Measurements from ENCODE around the gene SLC39A5. TPM values are rescaled to one million over a fixed set of nuclear protein-coding genes. Genes with fewer than 3 reads are reported as not detected.

The SLC39A5 gene
- total and polyA plus RNA-seq, 2 donors (not counting 1 experiment from before 2014, with no cell fraction given) = 0.69 to 0.97 TPM

DNA sequence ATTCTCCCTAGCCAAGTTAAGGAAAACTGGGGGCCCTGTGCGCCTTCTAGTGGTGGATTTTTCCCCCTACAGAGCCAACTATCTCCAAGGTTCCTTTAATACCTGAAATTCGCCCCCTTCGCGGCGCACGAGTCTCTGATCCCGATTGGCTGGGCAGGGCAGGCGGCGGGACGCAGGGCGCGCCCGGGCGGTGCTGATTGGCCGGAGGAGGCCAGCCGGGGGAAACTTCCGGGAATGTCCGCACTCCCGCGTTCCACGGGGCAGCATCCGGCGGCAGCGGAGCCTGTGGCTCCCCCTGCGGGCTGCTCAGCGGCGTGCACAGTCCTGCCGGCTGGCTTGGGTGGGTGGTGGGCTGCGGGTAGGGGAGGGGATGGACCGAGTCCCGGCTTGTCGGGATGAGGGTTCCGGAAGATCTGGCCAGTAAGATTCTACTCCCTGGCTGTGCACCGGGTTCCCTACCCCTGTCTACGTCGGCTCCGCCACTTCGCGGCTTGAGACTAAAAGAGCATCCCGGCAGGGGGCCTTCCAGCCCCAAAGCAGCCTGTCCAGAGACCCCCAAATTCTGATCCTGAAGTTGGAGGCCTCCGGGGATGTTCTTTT lies 5.6 kb upstream of the SLC39A5 start, which contains the start of gene NABP2:
Gene NABP2 (plus strand): TSS at position 241 of the 600 bp plus-strand sequence. CDS start 515 bp downstream, outside the sequence.
- POLR2A ChIA-PET = no interaction called here
- Histone ChIP-seq H3K36me3 (replicated peaks in 1 of 2; ENCODE audit: control extremely low read depth in 1 of 2, control insufficient read depth in 1 of 2, extremely low read depth in 1 of 2, insufficient read depth in 2 of 2, low read length in 1 of 2) (peaks cover 0 to 1% of the 10 kb centered on the region in 2 experiments), H3K4me1 (ENCODE audit: control insufficient read depth in 2 of 2, insufficient read depth in 2 of 2, low read length in 2 of 2) (peaks cover 26 to 48% of the 10 kb centered on the region in 2 donors), H2AFZ (ENCODE audit: insufficient read depth, low read depth, low read length, poor library complexity, severe bottlenecking) (peak within 1 kb of the TSS; percentile 90), H3K9ac (ENCODE audit: low read length) (peak within 1 kb of the TSS; percentile 68), H3K4me2 (replicated peaks; ENCODE audit: low read depth, low read length, poor library complexity, severe bottlenecking) (peak within 1 kb of the TSS; percentile 82), H3K27ac (ENCODE audit: low read length in 2 of 2) (peak within 1 kb of the TSS; percentile 53 to 79), H3K4me3 (ENCODE audit: control extremely low read depth in 1 of 5, extremely low read depth in 1 of 5, insufficient read depth in 1 of 5, low read depth in 2 of 5, low read length in 4 of 5) (peak within 1 kb of the TSS; percentile 41 to 71 (median 62)), H3K9me3 (ENCODE audit: control extremely low read depth in 1 of 3, control insufficient read depth in 2 of 3, insufficient read depth in 1 of 3, low read length in 2 of 3) (no peaks in the 10 kb centered on the region), H4K20me1 (ENCODE audit: control insufficient read depth, insufficient read depth, low read length, poor library complexity, severe bottlenecking) (peaks cover 8% of the 10 kb centered on the region), H3K79me2 (ENCODE audit: control insufficient read depth, insufficient read depth, low read length) (peaks cover 35% of the 10 kb centered on the region), H3K27me3 (replicated peaks in 1 of 4; ENCODE audit: control extremely low read depth in 1 of 4, control insufficient read depth in 3 of 4, insufficient read depth in 4 of 4, low read length in 3 of 4) (no peaks in the 10 kb centered on the region)
- Mint-ChIP-seq H3K9me3 (ENCODE audit: insufficient read depth) (no peaks in the 10 kb centered on the region), H3K27me3 (no peaks in the 10 kb centered on the region), H3K4me3 (peak within 1 kb of the TSS; percentile 100), H3K4me1 (peaks cover 47% of the 10 kb centered on the region), H3K27ac (peak within 1 kb of the TSS; percentile 87)
- WGBS (ENCODE audit: insufficient coverage) = 1% methylated on average over 37 of the region's 41 CpGs
- CTCF ChIA-PET = interaction anchor here (3.9 to 4.6 kb wide), 4 partner anchors 18 to 105 kb away, joined by 27 to 126 read pairs (median 51); partner anchors contain the start of genes SMARCC2 and ZC3H10
- TF ChIP-seq, protein P1, sequence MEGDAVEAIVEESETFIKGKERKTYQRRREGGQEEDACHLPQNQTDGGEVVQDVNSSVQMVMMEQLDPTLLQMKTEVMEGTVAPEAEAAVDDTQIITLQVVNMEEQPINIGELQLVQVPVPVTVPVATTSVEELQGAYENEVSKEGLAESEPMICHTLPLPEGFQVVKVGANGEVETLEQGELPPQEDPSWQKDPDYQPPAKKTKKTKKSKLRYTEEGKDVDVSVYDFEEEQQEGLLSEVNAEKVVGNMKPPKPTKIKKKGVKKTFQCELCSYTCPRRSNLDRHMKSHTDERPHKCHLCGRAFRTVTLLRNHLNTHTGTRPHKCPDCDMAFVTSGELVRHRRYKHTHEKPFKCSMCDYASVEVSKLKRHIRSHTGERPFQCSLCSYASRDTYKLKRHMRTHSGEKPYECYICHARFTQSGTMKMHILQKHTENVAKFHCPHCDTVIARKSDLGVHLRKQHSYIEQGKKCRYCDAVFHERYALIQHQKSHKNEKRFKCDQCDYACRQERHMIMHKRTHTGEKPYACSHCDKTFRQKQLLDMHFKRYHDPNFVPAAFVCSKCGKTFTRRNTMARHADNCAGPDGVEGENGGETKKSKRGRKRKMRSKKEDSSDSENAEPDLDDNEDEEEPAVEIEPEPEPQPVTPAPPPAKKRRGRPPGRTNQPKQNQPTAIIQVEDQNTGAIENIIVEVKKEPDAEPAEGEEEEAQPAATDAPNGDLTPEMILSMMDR (IDR thresholded peaks at IDR 0.05) = peak; percentile 93
- no peak for TF ChIP-seq EZH2 (IDR thresholded peaks at IDR 0.05; ENCODE audit: borderline replicate concordance, insufficient read depth, low read depth, low read length, poor library complexity, severe bottlenecking)
- ATAC-seq (ENCODE audit: low read depth) (peak; percentile 72), DNase-seq (peak; percentile 94)
- intact Hi-C loops (cut with micrococcal nuclease) = loop anchor here (1.0 kb wide), 8 partner anchors 18 to 240 kb away; partner anchors contain the start of genes ANKRD52, COQ10A and CS

DNA sequence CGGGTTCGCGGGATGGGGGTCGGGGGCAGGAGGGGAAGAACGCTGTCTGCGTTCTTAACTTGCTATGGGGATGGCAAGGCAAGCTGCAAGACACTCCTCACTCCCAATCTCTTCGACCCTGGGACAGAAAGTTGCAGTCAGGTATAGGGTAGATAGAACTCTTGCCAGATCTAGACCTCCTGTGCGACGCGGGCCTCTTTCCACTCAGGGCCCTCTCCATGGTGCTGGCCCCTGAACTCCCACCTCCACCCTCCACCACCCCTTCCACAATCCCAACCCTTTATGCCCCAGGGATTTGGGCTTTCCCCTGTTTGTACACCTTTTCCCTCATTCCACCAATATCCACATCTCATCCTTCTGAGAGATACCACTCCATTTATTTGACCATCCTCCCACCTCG lies 4.9 kb upstream of the SLC39A5 start:
- POLR2A ChIA-PET = no interaction called here
- CTCF ChIA-PET = interaction anchor here (1.8 to 4.1 kb wide), 2 partner anchors 18 to 35 kb away, joined by 5 to 30 read pairs; partner anchors contain the start of gene SMARCC2
- peaks cover 8% of the 10 kb centered on the region for H4K20me1 ChIP-seq (ENCODE audit: control insufficient read depth, insufficient read depth, low read length, poor library complexity, severe bottlenecking)
- Mint-ChIP-seq H3K4me3 (peak overlapping the region; percentile 100), H3K9me3 (ENCODE audit: insufficient read depth) (no peaks in the 10 kb centered on the region), H3K27me3 (no peaks in the 10 kb centered on the region), H3K27ac (peak overlapping the region; percentile 87), H3K4me1 (peaks cover 43% of the 10 kb centered on the region)
- no peaks in the 10 kb centered on the region for H3K27me3 ChIP-seq (replicated peaks in 1 of 4; ENCODE audit: control extremely low read depth in 1 of 4, control insufficient read depth in 3 of 4, insufficient read depth in 4 of 4, low read length in 3 of 4)
- peak overlapping the region in 3 of 5 experiments; percentile 60 to 70 (median 62) for H3K4me3 ChIP-seq (ENCODE audit: control extremely low read depth in 1 of 5, extremely low read depth in 1 of 5, insufficient read depth in 1 of 5, low read depth in 2 of 5, low read length in 4 of 5)
- intact Hi-C loops (cut with micrococcal nuclease) = loop anchor here (1.0 kb wide), 8 partner anchors 19 to 239 kb away; partner anchors contain the start of genes ANKRD52, COQ10A and CS
- WGBS (ENCODE audit: insufficient coverage) = 88% methylated on average over 5 of the region's 11 CpGs
- H3K4me2 ChIP-seq (replicated peaks; ENCODE audit: low read depth, low read length, poor library complexity, severe bottlenecking) = peak overlapping the region; percentile 82
- peak overlapping the region; percentile 90 for H2AFZ ChIP-seq (ENCODE audit: insufficient read depth, low read depth, low read length, poor library complexity, severe bottlenecking)
- H3K4me1 ChIP-seq (ENCODE audit: control insufficient read depth in 2 of 2, insufficient read depth in 2 of 2, low read length in 2 of 2) = peaks cover 22 to 40% of the 10 kb centered on the region in 2 donors
- H3K9me3 ChIP-seq (ENCODE audit: control extremely low read depth in 1 of 3, control insufficient read depth in 2 of 3, insufficient read depth in 1 of 3, low read length in 2 of 3) = no peaks in the 10 kb centered on the region
- TF ChIP-seq, protein P1 (IDR thresholded peaks at IDR 0.05) = no peak
- TF ChIP-seq EZH2 (IDR thresholded peaks at IDR 0.05; ENCODE audit: borderline replicate concordance, insufficient read depth, low read depth, low read length, poor library complexity, severe bottlenecking) = no peak
- peaks cover 0 to 2% of the 10 kb centered on the region in 2 experiments for H3K36me3 ChIP-seq (replicated peaks in 1 of 2; ENCODE audit: control extremely low read depth in 1 of 2, control insufficient read depth in 1 of 2, extremely low read depth in 1 of 2, insufficient read depth in 2 of 2, low read length in 1 of 2)
- peaks cover 27% of the 10 kb centered on the region for H3K79me2 ChIP-seq (ENCODE audit: control insufficient read depth, insufficient read depth, low read length)
- ATAC-seq (ENCODE audit: low read depth) (no peak), DNase-seq (no peak)
- H3K9ac ChIP-seq (ENCODE audit: low read length) = peak overlapping the region; percentile 68
- H3K27ac ChIP-seq (ENCODE audit: low read length in 2 of 2) = peak overlapping the region; percentile 53 to 79
